SK-N-MC (cell line): ENCODE measurements around the gene BAG1.

Source experiments
- EZH2 ChIP-seq: fragments of 200-600 bp; sonication (generic); IDR thresholded peaks from one replicate; pipeline ENCODE4 v1.6.1; 2017; ENCODE audit warnings: antibody characterized with exemption
- FOXP2 ChIP-seq: optimal IDR thresholded peaks from 2 replicates; pipeline ENCODE3; 2011; ENCODE audit warnings: mild to moderate bottlenecking, moderate library complexity; ENCODE audit not compliant: insufficient read depth; ENCODE audit errors: extremely low read length, control extremely low read depth
- POLR2AphosphoS5 ChIP-seq: IDR thresholded peaks from 2 replicates; pipeline ENCODE4 v1.6.1; 2012; ENCODE audit warnings: mild to moderate bottlenecking, low read depth, low read length, borderline replicate concordance

DNA sequence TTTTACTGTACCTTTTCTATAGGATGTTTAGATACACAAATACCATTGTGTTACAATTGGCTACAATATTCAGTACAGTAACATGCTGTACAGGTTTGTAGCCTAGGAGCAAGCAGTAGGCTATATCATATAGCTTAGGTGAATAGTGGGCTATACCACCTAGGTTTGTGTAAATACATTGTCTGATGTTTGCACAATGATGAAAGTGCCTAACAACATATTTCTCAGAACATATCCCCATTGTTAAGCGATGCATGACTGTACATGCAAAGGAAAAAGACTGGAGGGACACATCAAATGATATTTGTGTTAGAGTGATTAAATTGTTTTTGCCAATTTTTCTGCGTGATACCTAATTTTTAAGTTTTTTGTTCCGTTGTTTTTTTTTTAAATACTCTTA is 5.6 kb upstream of the BAG1 start:
- TF ChIP-seq POLR2AphosphoS5: no peak
- no peak for TF ChIP-seq EZH2
- TF ChIP-seq FOXP2: no peak
